ENCODE data around the gene MYRF. TPM values are rescaled to one million over a fixed set of nuclear protein-coding genes. Genes with fewer than 3 reads are reported as not detected.

MYRF gene
- total and polyA plus RNA-seq, 2 of the 4 experiments (the other 2 are of a cell fraction), result 1.6 to 10.7 TPM

DNA sequence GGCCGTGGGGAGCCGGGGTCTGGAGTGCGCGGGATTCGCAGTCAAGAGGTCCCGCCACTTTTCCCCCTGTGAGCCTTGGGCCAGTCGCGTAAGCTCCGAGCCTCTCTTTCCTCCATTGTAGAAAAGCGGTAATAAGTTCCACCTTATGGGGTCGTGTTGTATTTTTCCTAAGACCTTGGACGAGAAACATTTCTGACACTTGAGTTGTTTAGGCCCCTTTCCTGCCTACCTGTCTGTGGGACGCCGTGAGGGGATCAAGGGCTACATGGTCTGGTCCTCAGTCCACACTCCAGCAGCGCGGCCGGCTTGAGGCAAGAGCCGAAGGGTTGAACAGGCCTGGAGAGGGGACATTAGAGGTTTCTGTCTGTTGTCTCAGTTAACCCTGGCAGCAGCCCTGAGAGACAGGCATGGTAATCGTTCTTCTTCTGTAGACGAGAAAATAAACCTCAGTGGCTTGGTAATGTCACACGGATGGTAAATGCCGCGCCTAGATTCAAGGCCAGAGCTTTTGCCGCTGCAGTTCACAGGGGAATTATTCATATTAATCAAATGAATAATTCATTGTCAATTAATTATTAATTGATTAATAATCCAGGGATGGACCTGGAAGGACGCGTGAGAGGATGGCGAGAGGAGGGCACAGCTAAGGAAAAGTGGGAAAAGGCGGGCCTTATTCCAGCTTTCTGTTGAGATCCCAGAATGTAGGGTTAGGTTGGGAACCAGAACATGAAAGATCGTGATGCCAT, 40.8 kb downstream of the MYRF start (continued):
- TF ChIP-seq USF2 (IDR thresholded peaks at IDR 0.05; ENCODE audit: low read depth, low read length), result no peak
- TF ChIP-seq SMC3 (IDR thresholded peaks at IDR 0.05; ENCODE audit: low read depth, low read length), result no peak

GRCh38 chr11:61793829-61794204, 41.4 kb downstream of the MYRF start:
- no peak overlapping the region for H2AFZ ChIP-seq (replicated peaks; ENCODE audit: low read length, poor library complexity)
- no peaks in the 10 kb centered on the region for H3K9me3 ChIP-seq (ENCODE audit: control insufficient read depth, insufficient read depth, low read length)
- H2BK5ac ChIP-seq (ENCODE audit: low read depth, low read length, poor library complexity, severe bottlenecking), result no peak overlapping the region
- peaks cover 3% of the 10 kb centered on the region for H4K20me1 ChIP-seq (ENCODE audit: insufficient read depth, low read length)
- ATAC-seq (ENCODE audit: low read depth) (no peak), DNase-seq (no peak)
- peak overlapping the region; percentile 46; the same call in 1 of the 2 replicates for H3K14ac ChIP-seq (replicated peaks; ENCODE audit: low read depth, low read length)
- ChIA-PET POLR2A (ENCODE audit: unreplicated experiment) (no interaction called here), CTCF (no interaction called here)
- 0 out of 2 replicates have a peak overlapping the region, but pooled peaks have one; percentile 75 for H3K56ac ChIP-seq (ENCODE audit: extremely low read depth, insufficient read depth, low read length)
- 0 out of 2 replicates have a peak overlapping the region, but pooled peaks have one; percentile 44 for H2AK5ac ChIP-seq (ENCODE audit: low read depth, low read length)
- dilution Hi-C loops (cut with HindIII; ENCODE audit: low sequenced_read_pairs, unreplicated experiment) (no loop called here), intact Hi-C loops (cut with micrococcal nuclease) (no loop called here), in situ Hi-C loops (cut with MboI; ENCODE audit: low sequenced_read_pairs) (loop anchor here (10.0 kb wide), 1 partner anchor 311 kb away; no protein-coding TSS in a partner anchor)
- peak overlapping the region; percentile 99; the same call in 1 of the 2 replicates for H3K9ac ChIP-seq (ENCODE audit: low read depth, low read length)
- no TSS peak for BruUV-seq (replicated peaks)
- H4K5ac ChIP-seq (ENCODE audit: low read depth, low read length), result no peak overlapping the region
- WGBS, 2 experiments (ENCODE audit: extremely low coverage in 2 of 2, insufficient read length in 1 of 2), result no CpG with 5 or more reads among the region's 3 CpGs
- H3K79me1 ChIP-seq (ENCODE audit: low read depth in 1 of 2, low read length in 2 of 2), result peaks cover 32 to 66% of the 10 kb centered on the region in 2 experiments
- no peak overlapping the region for H3K4ac ChIP-seq (ENCODE audit: low read depth, low read length)
- TF ChIP-seq CEBPB (IDR thresholded peaks at IDR 0.05; ENCODE audit: low read depth, low read length), result no peak
- no peak for TF ChIP-seq MXI1 (IDR thresholded peaks at IDR 0.05; ENCODE audit: borderline replicate concordance, low read depth, low read length)
- no peak for TF ChIP-seq FOS (IDR thresholded peaks at IDR 0.05; ENCODE audit: low read depth, low read length)
- no peak for TF ChIP-seq CTCF (conservative IDR thresholded peaks at IDR 0.05; ENCODE audit: low read depth, low read length)
- no peak for TF ChIP-seq RFX5 (IDR thresholded peaks at IDR 0.05; ENCODE audit: low read depth, low read length)
- TF ChIP-seq USF2 (IDR thresholded peaks at IDR 0.05; ENCODE audit: low read depth, low read length), result no peak
- TF ChIP-seq RAD21 (IDR thresholded peaks at IDR 0.05; ENCODE audit: low read length), result no peak
- TF ChIP-seq POLR2A (IDR thresholded peaks at IDR 0.05; ENCODE audit: low read depth, low read length), result no peak
- TF ChIP-seq CHD1 (IDR thresholded peaks at IDR 0.05; ENCODE audit: low read depth, low read length), result no peak
- no peak for TF ChIP-seq SMC3 (IDR thresholded peaks at IDR 0.05; ENCODE audit: low read depth, low read length)
- no peak for TF ChIP-seq MAFK (IDR thresholded peaks at IDR 0.05; ENCODE audit: low read depth, low read length)
- no peak for TF ChIP-seq BHLHE40 (IDR thresholded peaks at IDR 0.05; ENCODE audit: low read depth, low read length)
- TF ChIP-seq NFE2L2 (IDR thresholded peaks at IDR 0.05; ENCODE audit: low read depth, low read length), result no peak
- H3K4me3 ChIP-seq (ENCODE audit: insufficient read depth, low read depth, low read length), result no peak overlapping the region; the same call in 1 of the 2 replicates
- no peak overlapping the region for H2BK15ac ChIP-seq (ENCODE audit: low read depth, low read length)
- no peak overlapping the region for H2BK120ac ChIP-seq (ENCODE audit: low read depth, low read length)
- no peak overlapping the region; the same call in 1 of the 2 replicates for H3K27ac ChIP-seq (ENCODE audit: insufficient read depth, low read length)
- H4K91ac ChIP-seq (ENCODE audit: insufficient read depth, low read depth, low read length), result no peak overlapping the region
- H3K27me3 ChIP-seq (ENCODE audit: control insufficient read depth, insufficient read depth, low read length), result no peaks in the 10 kb centered on the region
- H2BK20ac ChIP-seq (ENCODE audit: low read depth, low read length), result no peak overlapping the region
- H2AK9ac ChIP-seq (replicated peaks; ENCODE audit: low read depth, low read length, poor library complexity), result peak overlapping the region; percentile 99
- no peaks in the 10 kb centered on the region for H3K9me1 ChIP-seq (ENCODE audit: insufficient read depth, low read length)
- peak overlapping the region; percentile 55; the same call in 1 of the 2 replicates for H3K23ac ChIP-seq (ENCODE audit: low read depth, low read length)
- H4K8ac ChIP-seq (ENCODE audit: low read depth in 2 of 2, low read length in 2 of 2), result peak overlapping the region in 1 of 2 experiments; percentile 70; a peak in 1 of 4 replicates
- no peak overlapping the region for H3K18ac ChIP-seq (ENCODE audit: low read depth, low read length)
- H3K4me2 ChIP-seq (ENCODE audit: low read depth, low read length), result peak overlapping the region; percentile 98
- peaks cover 24% of the 10 kb centered on the region for H3K36me3 ChIP-seq (ENCODE audit: control insufficient read depth, insufficient read depth, low read length)
- H3K4me1 ChIP-seq (ENCODE audit: control insufficient read depth, insufficient read depth, low read length), result peaks cover 3% of the 10 kb centered on the region
